Vagina (tissue), 2 donors: ENCODE data around the gene RPS6KL1.
"Not testable (repeated sequence)": the region's sequence is repeated elsewhere in the genome, so short reads cannot be mapped to it uniquely, and the experiment has no call there.

Experiments used
- POLR2A ChIP-seq, 2 donors: fragments of 450-650 bp; IDR thresholded peaks; one replicate each; pipeline ENCODE4 v1.6.1; 2017; ENCODE audit warnings: antibody characterized with exemption in 2 of 2, mild to moderate bottlenecking in 2 of 2, moderate library complexity in 2 of 2
- POLR2AphosphoS5 ChIP-seq, 2 donors: sonication (generic); formaldehyde crosslinking; IDR thresholded peaks; one replicate each; pipeline ENCODE4 v1.9.0; 2017; ENCODE audit warnings: antibody characterized with exemption in 2 of 2, mild to moderate bottlenecking in 2 of 2, low read depth in 1 of 2; ENCODE audit not compliant: insufficient read depth in 1 of 2
- TF ChIP-seq, protein P1 (sequence below), 3 experiments: fragments of 450-650 bp in 2 of 3; fragments of 200-600 bp in 1 of 3; sonication (generic) in 1 of 3; IDR thresholded peaks; one replicate each; pipeline ENCODE4 v1.5.1; 2017 to 2019; ENCODE audit warnings: antibody characterized with exemption in 3 of 3, mild to moderate bottlenecking in 2 of 3, moderate library complexity in 2 of 3

DNA sequence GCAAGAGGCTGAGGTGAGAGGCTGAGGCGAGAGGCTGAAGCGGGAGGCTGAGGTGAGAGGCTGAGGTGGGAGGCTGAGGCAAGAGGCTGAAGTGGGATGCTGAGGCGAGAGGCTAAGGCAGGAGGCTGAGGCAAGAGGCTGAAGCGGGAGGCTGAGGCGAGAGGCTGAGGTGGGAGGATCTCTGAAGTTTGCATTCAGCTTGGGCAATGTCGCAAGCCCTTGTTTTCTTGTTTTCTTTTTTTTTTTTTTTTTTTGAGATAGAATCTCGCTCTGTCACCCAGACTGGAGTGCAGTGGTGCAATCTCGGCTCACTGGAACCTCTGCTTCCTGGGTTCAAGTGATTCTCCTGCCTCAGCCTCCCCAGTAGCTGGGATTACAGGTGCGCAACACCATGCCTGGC, 8.7 kb upstream of the RPS6KL1 start:
- TF ChIP-seq, protein P1, sequence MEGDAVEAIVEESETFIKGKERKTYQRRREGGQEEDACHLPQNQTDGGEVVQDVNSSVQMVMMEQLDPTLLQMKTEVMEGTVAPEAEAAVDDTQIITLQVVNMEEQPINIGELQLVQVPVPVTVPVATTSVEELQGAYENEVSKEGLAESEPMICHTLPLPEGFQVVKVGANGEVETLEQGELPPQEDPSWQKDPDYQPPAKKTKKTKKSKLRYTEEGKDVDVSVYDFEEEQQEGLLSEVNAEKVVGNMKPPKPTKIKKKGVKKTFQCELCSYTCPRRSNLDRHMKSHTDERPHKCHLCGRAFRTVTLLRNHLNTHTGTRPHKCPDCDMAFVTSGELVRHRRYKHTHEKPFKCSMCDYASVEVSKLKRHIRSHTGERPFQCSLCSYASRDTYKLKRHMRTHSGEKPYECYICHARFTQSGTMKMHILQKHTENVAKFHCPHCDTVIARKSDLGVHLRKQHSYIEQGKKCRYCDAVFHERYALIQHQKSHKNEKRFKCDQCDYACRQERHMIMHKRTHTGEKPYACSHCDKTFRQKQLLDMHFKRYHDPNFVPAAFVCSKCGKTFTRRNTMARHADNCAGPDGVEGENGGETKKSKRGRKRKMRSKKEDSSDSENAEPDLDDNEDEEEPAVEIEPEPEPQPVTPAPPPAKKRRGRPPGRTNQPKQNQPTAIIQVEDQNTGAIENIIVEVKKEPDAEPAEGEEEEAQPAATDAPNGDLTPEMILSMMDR (IDR thresholded peaks at IDR 0.05): not testable (repeated sequence)
- not testable (repeated sequence) for TF ChIP-seq POLR2AphosphoS5 (IDR thresholded peaks at IDR 0.05; ENCODE audit: insufficient read depth in 1 of 2, low read depth in 1 of 2); POLR2A (IDR thresholded peaks at IDR 0.05)
